ENCODE measurements around the gene HMCN2. TPM values are rescaled to one million over a fixed set of nuclear protein-coding genes. Genes with fewer than 3 reads are reported as not detected.

Gene HMCN2
- 9.3 TPM for total RNA-seq (ENCODE audit: unreplicated experiment)
- long read RNA-seq, partial matches to known transcripts: 1 of 2 reads
- long read RNA-seq, other reads (novel, unspliced or antisense): 1 of 2 reads

GRCh38 chr9:130265431-130266235 is at the start of gene HMCN2:
Gene HMCN2 (plus strand): TSS chr9:130265760. CDS start chr9:130265879, 119 bp downstream.
- peaks cover 13% of the 10 kb centered on the region for H3K4me1 Mint-ChIP-seq (ENCODE audit: low read depth, unreplicated experiment)

GRCh38 chr9:130217838-130218237 is 47.7 kb upstream of the HMCN2 start:
- Mint-ChIP-seq H3K4me1 (ENCODE audit: low read depth, unreplicated experiment) (peaks cover 33% of the 10 kb centered on the region), H3K27ac (ENCODE audit: unreplicated experiment) (peak overlapping the region; percentile 52), H3K36me3 (ENCODE audit: unreplicated experiment) (no peaks in the 10 kb centered on the region), H3K9me3 (ENCODE audit: unreplicated experiment) (peaks cover 14% of the 10 kb centered on the region), H3K27me3 (ENCODE audit: unreplicated experiment) (peaks cover 15% of the 10 kb centered on the region), H3K4me3 (ENCODE audit: unreplicated experiment) (no peak overlapping the region)
- TF ChIP-seq CTCF (IDR thresholded peaks at IDR 0.05; ENCODE audit: partially characterized antibody, unreplicated experiment): no peak
- no peak for DNase-seq

More at GRCh38 chr9:130265431-130266235, at the start of gene HMCN2:
- peaks cover 6% of the 10 kb centered on the region for H3K9me3 Mint-ChIP-seq (ENCODE audit: unreplicated experiment)
- H3K36me3 Mint-ChIP-seq (ENCODE audit: unreplicated experiment): no peaks in the 10 kb centered on the region
- H3K27ac Mint-ChIP-seq (ENCODE audit: unreplicated experiment): no peak within 1 kb of the TSS
- H3K27me3 Mint-ChIP-seq (ENCODE audit: unreplicated experiment): peaks cover 17% of the 10 kb centered on the region
- peak; percentile 71 for DNase-seq
- H3K4me3 Mint-ChIP-seq (ENCODE audit: unreplicated experiment): peak within 1 kb of the TSS; percentile 87
- no peak for TF ChIP-seq CTCF (IDR thresholded peaks at IDR 0.05; ENCODE audit: partially characterized antibody, unreplicated experiment)

GRCh38 chr9:130219661-130220096 is 45.9 kb upstream of the HMCN2 start:
- peak; percentile 52 for DNase-seq
- peaks cover 24% of the 10 kb centered on the region for H3K4me1 Mint-ChIP-seq (ENCODE audit: low read depth, unreplicated experiment)
- H3K36me3 Mint-ChIP-seq (ENCODE audit: unreplicated experiment): no peaks in the 10 kb centered on the region
- peaks cover 10% of the 10 kb centered on the region for H3K27me3 Mint-ChIP-seq (ENCODE audit: unreplicated experiment)
- no peak for TF ChIP-seq CTCF (IDR thresholded peaks at IDR 0.05; ENCODE audit: partially characterized antibody, unreplicated experiment)
- no peak overlapping the region for H3K4me3 Mint-ChIP-seq (ENCODE audit: unreplicated experiment)
- peak overlapping the region; percentile 65 for H3K27ac Mint-ChIP-seq (ENCODE audit: unreplicated experiment)
- peaks cover 7% of the 10 kb centered on the region for H3K9me3 Mint-ChIP-seq (ENCODE audit: unreplicated experiment)

GRCh38 chr9:130220352-130220751 is 45.2 kb upstream of the HMCN2 start:
- peaks cover 7% of the 10 kb centered on the region for H3K9me3 Mint-ChIP-seq (ENCODE audit: unreplicated experiment)
- peaks cover 17% of the 10 kb centered on the region for H3K4me1 Mint-ChIP-seq (ENCODE audit: low read depth, unreplicated experiment)
- TF ChIP-seq CTCF (IDR thresholded peaks at IDR 0.05; ENCODE audit: partially characterized antibody, unreplicated experiment): peak; percentile 11
- no peaks in the 10 kb centered on the region for H3K36me3 Mint-ChIP-seq (ENCODE audit: unreplicated experiment)
- H3K27ac Mint-ChIP-seq (ENCODE audit: unreplicated experiment): peak overlapping the region; percentile 65
- H3K4me3 Mint-ChIP-seq (ENCODE audit: unreplicated experiment): no peak overlapping the region
- DNase-seq: peak; percentile 49
- peaks cover 10% of the 10 kb centered on the region for H3K27me3 Mint-ChIP-seq (ENCODE audit: unreplicated experiment)

GRCh38 chr9:130222833-130223232 is 42.7 kb upstream of the HMCN2 start:
- peaks cover 10% of the 10 kb centered on the region for H3K4me1 Mint-ChIP-seq (ENCODE audit: low read depth, unreplicated experiment)
- peaks cover 4% of the 10 kb centered on the region for H3K9me3 Mint-ChIP-seq (ENCODE audit: unreplicated experiment)
- H3K27me3 Mint-ChIP-seq (ENCODE audit: unreplicated experiment): peaks cover 11% of the 10 kb centered on the region
- peaks cover 6% of the 10 kb centered on the region for H3K36me3 Mint-ChIP-seq (ENCODE audit: unreplicated experiment)
- no peak for TF ChIP-seq CTCF (IDR thresholded peaks at IDR 0.05; ENCODE audit: partially characterized antibody, unreplicated experiment)
- no peak overlapping the region for H3K4me3 Mint-ChIP-seq (ENCODE audit: unreplicated experiment)
- DNase-seq: no peak
- no peak overlapping the region for H3K27ac Mint-ChIP-seq (ENCODE audit: unreplicated experiment)

Data from glutamatergic neuron (in vitro differentiated cells).